B cell (primary cell): ENCODE measurements around the gene CNFN. TPM values are rescaled to one million over a fixed set of nuclear protein-coding genes. Genes with fewer than 3 reads are reported as not detected.
A peak's percentile ranks its signal among the peaks of the same experiment; 100 is the strongest.

Experiments used
- ATAC-seq: fragments of 200-7000 bp; cut with Tn5 transposase; one replicate; pipeline ENCODE4 v1.10.0; 2021; ENCODE audit warnings: low read depth, mild to moderate bottlenecking, moderate number of reproducible peaks, moderate library complexity
- CTCF ChIA-PET: fragments of 350-600 bp; sonication (Branson Sonifier 250); formaldehyde crosslinking; loops from one replicate; lab custom pipeline; 2021; ENCODE audit warnings: antibody characterized with exemption, inconsistent platforms; lab: Charles Lee
- POLR2A ChIA-PET: fragments of 350-600 bp; sonication (Branson Sonifier 250); formaldehyde crosslinking; loops from one replicate; lab custom pipeline; 2021; ENCODE audit warnings: antibody characterized with exemption; lab: Charles Lee
- DNase-seq: peaks from one replicate; pipeline ENCODE4 v3.0.0; 2013
- H2AFZ ChIP-seq: 2 replicates; pipeline ENCODE4 v1.6.1; 2012; ENCODE audit warnings: mild to moderate bottlenecking, low read depth, low read length; ENCODE audit not compliant: insufficient read depth, poor library complexity, severe bottlenecking
- H3K27ac ChIP-seq, 2 donors: 1 replicate in 1 of 2; 2 replicates in 1 of 2; pipeline ENCODE4 v1.5.1; 2012 to 2013; ENCODE audit warnings: low read length in 2 of 2, mild to moderate bottlenecking in 2 of 2, moderate library complexity in 1 of 2
- H3K27me3 ChIP-seq, 4 experiments: fragments of 200-600 bp in 1 of 4; sonication (generic) in 1 of 4; replicated peaks in 1 of 4; 1 replicate in 2 of 4; 2 replicates in 2 of 4; pipeline versions ENCODE4 v1.6.1 to v1.7.0; 2013 to 2016; ENCODE audit warnings: low read length in 3 of 4, mild to moderate bottlenecking in 2 of 4, mixed read lengths in 1 of 4, moderate library complexity in 1 of 4; ENCODE audit not compliant: insufficient read depth in 4 of 4, control insufficient read depth in 3 of 4; ENCODE audit errors: control extremely low read depth in 1 of 4
- H3K36me3 ChIP-seq, 2 experiments: replicated peaks in 1 of 2; 1 replicate in 1 of 2; 2 replicates in 1 of 2; pipeline versions ENCODE4 v1.6.1 to v1.7.1; 2013; ENCODE audit warnings: low read length in 1 of 2; ENCODE audit not compliant: insufficient read depth in 2 of 2, control insufficient read depth in 1 of 2; ENCODE audit errors: control extremely low read depth in 1 of 2, extremely low read depth in 1 of 2
- H3K4me1 ChIP-seq, 2 donors: fragments of 200-600 bp in 1 of 2; sonication (generic) in 1 of 2; 1 replicate in 1 of 2; 2 replicates in 1 of 2; pipeline versions ENCODE4 v1.5.1 to v1.6.1; 2013 to 2017; ENCODE audit warnings: low read length in 2 of 2; ENCODE audit not compliant: control insufficient read depth in 2 of 2, insufficient read depth in 2 of 2
- H3K4me2 ChIP-seq: replicated peaks from 2 replicates; pipeline ENCODE3; 2012; ENCODE audit warnings: mild to moderate bottlenecking, low read depth, low read length; ENCODE audit not compliant: poor library complexity, severe bottlenecking
- H3K4me3 ChIP-seq, 5 experiments: fragments of 200-600 bp in 1 of 5; sonication (generic) in 1 of 5; 1 replicate in 3 of 5; 2 replicates in 2 of 5; pipeline versions ENCODE4 v1.5.1 to v1.7.0; 2011 to 2016; ENCODE audit warnings: low read length in 4 of 5, mild to moderate bottlenecking in 4 of 5, low read depth in 2 of 5, control low read depth in 1 of 5, moderate library complexity in 1 of 5; ENCODE audit not compliant: insufficient read depth in 1 of 5; ENCODE audit errors: control extremely low read depth in 1 of 5, extremely low read depth in 1 of 5
- H3K79me2 ChIP-seq: fragments of 200-600 bp; sonication (generic); one replicate; pipeline ENCODE4 v1.6.0; 2016; ENCODE audit warnings: low read length; ENCODE audit not compliant: control insufficient read depth, insufficient read depth
- H3K9ac ChIP-seq: fragments of 200-600 bp; sonication (generic); 2 replicates; pipeline ENCODE4 v1.6.1; 2017; ENCODE audit warnings: mild to moderate bottlenecking, low read length, moderate library complexity
- H3K9me3 ChIP-seq, 3 donors: one replicate each; pipeline versions ENCODE4 v1.6.1 to v1.7.1; 2013; ENCODE audit warnings: low read length in 2 of 3; ENCODE audit not compliant: control insufficient read depth in 2 of 3, insufficient read depth in 1 of 3; ENCODE audit errors: control extremely low read depth in 1 of 3
- H4K20me1 ChIP-seq: 2 replicates; pipeline ENCODE4 v1.6.0; 2012; ENCODE audit warnings: mild to moderate bottlenecking, low read length; ENCODE audit not compliant: insufficient read depth, control insufficient read depth, poor library complexity, severe bottlenecking
- H3K27ac Mint-ChIP-seq: one replicate; pipeline ENCODE4 v1.8.0; 2021; ENCODE audit warnings: mixed read lengths
- H3K27me3 Mint-ChIP-seq: one replicate; pipeline ENCODE4 v1.8.0; 2021; ENCODE audit warnings: mixed read lengths
- H3K4me1 Mint-ChIP-seq: one replicate; pipeline ENCODE4 v1.8.0; 2021; ENCODE audit warnings: mixed read lengths
- H3K4me3 Mint-ChIP-seq: one replicate; pipeline ENCODE4 v1.8.0; 2021; ENCODE audit warnings: mixed read lengths
- H3K9me3 Mint-ChIP-seq: one replicate; pipeline ENCODE4 v1.8.0; 2022; ENCODE audit warnings: mixed read lengths; ENCODE audit not compliant: insufficient read depth
- CTCF ChIP-seq: fragments of 200-600 bp; IDR thresholded peaks from one replicate; pipeline ENCODE4 v1.8.0; 2022; ENCODE audit warnings: antibody characterized with exemption, mild to moderate bottlenecking
- EZH2 ChIP-seq: IDR thresholded peaks from 2 replicates; pipeline ENCODE4 v1.6.1; 2012; ENCODE audit warnings: borderline replicate concordance, low read depth, mild to moderate bottlenecking, moderate library complexity, low read length; ENCODE audit not compliant: insufficient read depth, poor library complexity, severe bottlenecking
- WGBS: methylation state at CpG from one replicate; pipeline ENCODE4 v1.1.5; 2013; ENCODE audit warnings: missing lambda C conversion rate; ENCODE audit not compliant: insufficient coverage; 5-methylcytosine and 5-hydroxymethylcytosine counted together
- intact Hi-C: fragments of 100-400 bp; cut with micrococcal nuclease; formaldehyde crosslinking; loops from one replicate; pipeline ENCODE4 v1.10.0; 2022
- polyA plus RNA-seq: library from polyadenylated mRNA; depleted of rRNA; stranded (reverse); fragments of >200 nt; gene quantifications from 2 replicates; pipeline ENCODE4 v1.2.3, GENCODE V29; 2012
- total RNA-seq, 2 donors: library from RNA; stranded (reverse); fragments of 120-200 nt in 1 of 2; gene quantifications; 1 replicate in 1 of 2; 2 replicates in 1 of 2; pipeline versions ENCODE4 v1.2.3 to v1.2.4, GENCODE V29; 2013 to 2022

The CNFN gene
- total and polyA plus RNA-seq, 2 donors (not counting 1 experiment from before 2014, with no cell fraction given) = 4.1 to 23.2 TPM

GRCh38 chr19:42402376-42403116 is 12.4 kb upstream of the CNFN start:
- Histone ChIP-seq H3K27me3 (no peaks in the 10 kb centered on the region), H3K79me2 (peaks cover 34% of the 10 kb centered on the region), H4K20me1 (peaks cover 9% of the 10 kb centered on the region), H3K4me3 (no peak overlapping the region), H3K9me3 (no peaks in the 10 kb centered on the region), H3K4me2 (peak overlapping the region; percentile 95), H3K36me3 (peaks cover 0 to 30% of the 10 kb centered on the region in 2 experiments), H3K4me1 (peaks cover 18 to 29% of the 10 kb centered on the region in 2 donors), H3K27ac (peak overlapping the region in 1 of 2 donors; percentile 15), H3K9ac (peak overlapping the region; percentile 60), H2AFZ (no peak overlapping the region)
- intact Hi-C loops = no loop called here
- ATAC-seq = no peak
- TF ChIP-seq CTCF (no peak), EZH2 (no peak)
- DNase-seq = no peak
- H3K4me1 Mint-ChIP-seq = peaks cover 33% of the 10 kb centered on the region
- H3K4me3 Mint-ChIP-seq = peak overlapping the region; percentile 89
- CTCF ChIA-PET = interaction anchor here (0.5 to 3.1 kb wide), 9 partner anchors 10 to 324 kb away, joined by 3 to 27 read pairs (median 6); partner anchors contain the start of genes CEACAM1 and CNFN
- H3K27me3 Mint-ChIP-seq = no peaks in the 10 kb centered on the region
- no peaks in the 10 kb centered on the region for H3K9me3 Mint-ChIP-seq
- POLR2A ChIA-PET = interaction anchor here (0.6 kb wide), 2 partner anchors 10 to 94 kb away, joined by 3 to 4 read pairs; no protein-coding TSS in a partner anchor
- 89% methylated on average over 34 of the region's 34 CpGs for WGBS
- no peak overlapping the region for H3K27ac Mint-ChIP-seq
